GM19025 (cell line): Measurements from ENCODE around the gene MPPED2.
A peak's percentile ranks its signal among the peaks of the same experiment; 100 is the strongest.

ENCODE experiments used
- ATAC-seq: cut with Tn5 transposase; IDR thresholded peaks from one replicate; pipeline ENCODE4 v1.9.1; 2021; ENCODE audit warnings: mild to moderate bottlenecking, low read depth, moderate library complexity; ENCODE audit not compliant: unreplicated experiment

MPPED2 gene

GRCh38 chr11:30586251-30587144 is at the start of gene MPPED2:
Gene MPPED2 (minus strand): TSS chr11:30586353. CDS start chr11:30580373, 5,980 bp downstream.
- ATAC-seq, result peak; percentile 74

GRCh38 chr11:30635401-30635989 is 49.3 kb upstream of the MPPED2 start:
- no peak for ATAC-seq

- no peak for ATAC-seq
Measured at GRCh38 chr11:30631148-30631547, 45.0 kb upstream of the MPPED2 start.

GRCh38 chr11:30619767-30620166 is 33.6 kb upstream of the MPPED2 start:
- ATAC-seq, result no peak

- ATAC-seq, result no peak
Measured at GRCh38 chr11:30617762-30618161, 31.6 kb upstream of the MPPED2 start.

GRCh38 chr11:30610628-30611027 is 24.5 kb upstream of the MPPED2 start:
- ATAC-seq, result no peak

- ATAC-seq, result no peak
Measured at GRCh38 chr11:30608534-30608933, 22.4 kb upstream of the MPPED2 start.

- no peak for ATAC-seq
Measured at GRCh38 chr11:30605036-30605605, 19.0 kb upstream of the MPPED2 start.

- no peak for ATAC-seq
Measured at GRCh38 chr11:30603357-30603756, 17.2 kb upstream of the MPPED2 start.

GRCh38 chr11:30596832-30597231 is 10.7 kb upstream of the MPPED2 start:
- ATAC-seq, result no peak

GRCh38 chr11:30595934-30596333 is 9.8 kb upstream of the MPPED2 start:
- no peak for ATAC-seq

- ATAC-seq, result no peak
Measured at GRCh38 chr11:30594646-30595411, 8.7 kb upstream of the MPPED2 start.

GRCh38 chr11:30587269-30587812 is 1.2 kb upstream of the MPPED2 start:
- ATAC-seq, result no peak

GRCh38 chr11:30585892-30586250 is 282 bp downstream of the MPPED2 start:
- ATAC-seq, result peak; percentile 11

GRCh38 chr11:30585125-30585891 is 845 bp downstream of the MPPED2 start:
- peak; percentile 18 for ATAC-seq

GRCh38 chr11:30583476-30584280 is 2.5 kb downstream of the MPPED2 start:
- ATAC-seq, result no peak

GRCh38 chr11:30582726-30583125 is 3.4 kb downstream of the MPPED2 start:
- ATAC-seq, result no peak

GRCh38 chr11:30581675-30582074 is 4.5 kb downstream of the MPPED2 start:
- ATAC-seq, result no peak

GRCh38 chr11:30580573-30580972 is 5.6 kb downstream of the MPPED2 start:
- no peak for ATAC-seq
